Ectodermal cell (in vitro differentiated cells): Measurements from ENCODE around the gene RHBDD2.
"Not testable (repeated sequence)": the region's sequence is repeated elsewhere in the genome, so short reads cannot be mapped to it uniquely, and the experiment has no call there.

ENCODE experiments used
- H3K27ac ChIP-seq: 2 replicates; pipeline ENCODE4 v1.7.0; 2013; ENCODE audit warnings: mild to moderate bottlenecking, low read depth, low read length; ENCODE audit not compliant: insufficient read depth, poor library complexity, severe bottlenecking
- H3K27me3 ChIP-seq: 2 replicates; pipeline ENCODE4 v1.7.0; 2013; ENCODE audit warnings: mild to moderate bottlenecking, low read length; ENCODE audit not compliant: insufficient read depth, control insufficient read depth, poor library complexity, severe bottlenecking
- H3K36me3 ChIP-seq: one replicate; pipeline ENCODE4 v1.7.0; 2013; ENCODE audit warnings: low read length; ENCODE audit not compliant: control insufficient read depth, insufficient read depth
- H3K4me1 ChIP-seq: one replicate; pipeline ENCODE4 v1.7.0; 2013; ENCODE audit warnings: low read length; ENCODE audit not compliant: control insufficient read depth, insufficient read depth
- H3K4me3 ChIP-seq: 2 replicates; pipeline ENCODE4 v1.7.0; 2013; ENCODE audit warnings: low read depth, low read length, control low read depth; ENCODE audit not compliant: insufficient read depth
- H3K9me3 ChIP-seq: 2 replicates; pipeline ENCODE4 v1.7.0; 2013; ENCODE audit warnings: mild to moderate bottlenecking, low read length, moderate library complexity; ENCODE audit not compliant: control insufficient read depth
- WGBS, 2 experiments: methylation state at CpG; one replicate each; pipeline ENCODE4 v1.1.7; 2013; ENCODE audit warnings: missing lambda C conversion rate in 2 of 2; 5-methylcytosine and 5-hydroxymethylcytosine counted together

Gene RHBDD2

GRCh38 chr7:75887669-75888369 lies 9.0 kb downstream of the RHBDD2 start:
- WGBS, 2 experiments, result 95 to 97% methylated on average over 13 of the region's 13 CpGs
- Histone ChIP-seq H3K4me1 (no peaks in the 10 kb centered on the region), H3K4me3 (no peak overlapping the region), H3K27me3 (no peaks in the 10 kb centered on the region), H3K36me3 (peaks cover 38% of the 10 kb centered on the region), H3K27ac (no peak overlapping the region), H3K9me3 (no peaks in the 10 kb centered on the region)

GRCh38 chr7:75888464-75889222 lies 9.8 kb downstream of the RHBDD2 start:
- Histone ChIP-seq H3K4me3 (no peak overlapping the region), H3K4me1 (no peaks in the 10 kb centered on the region), H3K36me3 (peaks cover 30% of the 10 kb centered on the region), H3K27ac (no peak overlapping the region), H3K27me3 (no peaks in the 10 kb centered on the region), H3K9me3 (no peaks in the 10 kb centered on the region)
- WGBS, 2 experiments, result 94 to 96% methylated on average over 23 of the region's 23 CpGs

GRCh38 chr7:75889223-75889825 lies 10.5 kb downstream of the RHBDD2 start:
- Histone ChIP-seq H3K36me3 (peaks cover 25% of the 10 kb centered on the region), H3K27ac (peak overlapping the region; percentile 44), H3K4me1 (peaks cover 3% of the 10 kb centered on the region), H3K9me3 (no peaks in the 10 kb centered on the region), H3K4me3 (no peak overlapping the region), H3K27me3 (no peaks in the 10 kb centered on the region)
- WGBS, 2 experiments, result 91 to 93% methylated on average over 11 of the region's 11 CpGs

- 93 to 96% methylated on average over 11 of the region's 11 CpGs for WGBS, 2 experiments
- no peaks in the 10 kb centered on the region for H3K9me3 ChIP-seq
- peaks cover 22% of the 10 kb centered on the region for H3K36me3 ChIP-seq
- no peak overlapping the region for H3K27ac ChIP-seq
- no peaks in the 10 kb centered on the region for H3K27me3 ChIP-seq
- no peak overlapping the region for H3K4me3 ChIP-seq
- peaks cover 3% of the 10 kb centered on the region for H3K4me1 ChIP-seq
Observed at GRCh38 chr7:75889826-75890225, 11.0 kb downstream of the RHBDD2 start.

GRCh38 chr7:75891237-75891636 lies 12.4 kb downstream of the RHBDD2 start:
- H3K27me3 ChIP-seq, H3K27ac ChIP-seq, H3K9me3 ChIP-seq, H3K4me3 ChIP-seq, H3K4me1 ChIP-seq: not testable (repeated sequence)
- H3K36me3 ChIP-seq, result peaks cover 14% of the 10 kb centered on the region
- 92 to 93% methylated on average over 7 of the region's 7 CpGs for WGBS, 2 experiments

- no peak overlapping the region for H3K27ac ChIP-seq
- H3K4me3 ChIP-seq, result no peak overlapping the region
- H3K4me1 ChIP-seq, result peaks cover 3% of the 10 kb centered on the region
- peaks cover 9% of the 10 kb centered on the region for H3K36me3 ChIP-seq
- WGBS, 2 experiments, result 95% methylated on average over 7 of the region's 7 CpGs
- no peaks in the 10 kb centered on the region for H3K27me3 ChIP-seq
- no peaks in the 10 kb centered on the region for H3K9me3 ChIP-seq
Observed at GRCh38 chr7:75891815-75892411, 13.1 kb downstream of the RHBDD2 start.

GRCh38 chr7:75892634-75893272 lies 13.9 kb downstream of the RHBDD2 start:
- no peak overlapping the region for H3K27ac ChIP-seq
- no peak overlapping the region for H3K4me3 ChIP-seq
- H3K36me3 ChIP-seq, result peaks cover 9% of the 10 kb centered on the region
- no peaks in the 10 kb centered on the region for H3K27me3 ChIP-seq
- H3K4me1 ChIP-seq, result peaks cover 3% of the 10 kb centered on the region
- 88 to 90% methylated on average over 15 of the region's 15 CpGs for WGBS, 2 experiments
- no peaks in the 10 kb centered on the region for H3K9me3 ChIP-seq

- no peaks in the 10 kb centered on the region for H3K36me3 ChIP-seq
- no peaks in the 10 kb centered on the region for H3K9me3 ChIP-seq
- no peaks in the 10 kb centered on the region for H3K27me3 ChIP-seq
- H3K27ac ChIP-seq, result no peak overlapping the region
- peaks cover 3% of the 10 kb centered on the region for H3K4me1 ChIP-seq
- WGBS, 2 experiments, result 86% methylated on average over 6 of the region's 6 CpGs
- H3K4me3 ChIP-seq, result no peak overlapping the region
Observed at GRCh38 chr7:75896803-75897327, 18.0 kb downstream of the RHBDD2 start.

- no peak overlapping the region for H3K27ac ChIP-seq
- no peaks in the 10 kb centered on the region for H3K27me3 ChIP-seq
- H3K4me1 ChIP-seq, result peaks cover 6% of the 10 kb centered on the region
Observed at GRCh38 chr7:75900617-75901315, 21.9 kb downstream of the RHBDD2 start.

More at GRCh38 chr7:75900617-75901315, 21.9 kb downstream of the RHBDD2 start:
- Histone ChIP-seq H3K9me3 (no peaks in the 10 kb centered on the region), H3K36me3 (no peaks in the 10 kb centered on the region), H3K4me3 (no peak overlapping the region)
- WGBS, 2 experiments, result 54 to 70% methylated on average over 8 of the region's 9 CpGs
